Panc1 (cell line): Measurements from ENCODE around the gene RAB14. TPM values are rescaled to one million over a fixed set of nuclear protein-coding genes. Genes with fewer than 3 reads are reported as not detected.

ENCODE experiments used
- ATAC-seq: fragments of 200-7000 bp; cut with Tn5 transposase; 2 replicates; pipeline ENCODE4 v1.9.1; 2020; ENCODE audit warnings: mild to moderate bottlenecking, moderate library complexity
- BruUV-seq: library from RNA; stranded (reverse); fragments of 400-500 nt; replicated peaks from 2 replicates; lab custom pipeline; 2021; lab: Mats Ljungman, UMichigan
- CTCF ChIA-PET: fragments of 300-600 bp; sonication (Branson Sonifier 250); formaldehyde crosslinking; loops from one replicate; lab custom pipeline; 2022; ENCODE audit warnings: antibody characterized with exemption; lab: Charles Lee
- POLR2A ChIA-PET: fragments of 300-600 bp; sonication (Branson Sonifier 250); formaldehyde crosslinking; loops from one replicate; lab custom pipeline; 2022; ENCODE audit warnings: antibody characterized with exemption; lab: Charles Lee
- DNase-seq: peaks from one replicate; pipeline ENCODE4 v3.0.0-alpha.2; 2010; ENCODE audit warnings: low read depth, low spot score
- H3K27ac ChIP-seq: 2 replicates; pipeline ENCODE4 v1.5.1; 2011; ENCODE audit warnings: mild to moderate bottlenecking, low read length, inconsistent platforms
- H3K27me3 ChIP-seq: fragments of 200-500 bp; sonication (Bioruptor generic); 2 replicates; pipeline ENCODE4 v1.6.0; 2014; ENCODE audit warnings: low read length, inconsistent platforms; ENCODE audit not compliant: control insufficient read depth, insufficient read depth
- H3K36me3 ChIP-seq: fragments of 200-500 bp; sonication (Bioruptor generic); 2 replicates; pipeline ENCODE4 v1.5.1; 2014; ENCODE audit warnings: inconsistent platforms, mild to moderate bottlenecking, low read length, moderate library complexity; ENCODE audit not compliant: control insufficient read depth, insufficient read depth
- H3K4me1 ChIP-seq: 2 replicates; pipeline ENCODE4 v1.5.1; 2011; ENCODE audit warnings: inconsistent platforms, mild to moderate bottlenecking, low read length, moderate library complexity; ENCODE audit not compliant: control insufficient read depth, insufficient read depth
- H3K4me3 ChIP-seq, 2 experiments: 2 replicates each; pipeline ENCODE4 v1.5.1; 2011 to 2012; ENCODE audit warnings: low read depth in 2 of 2, low read length in 2 of 2, mild to moderate bottlenecking in 2 of 2, inconsistent platforms in 1 of 2, moderate library complexity in 1 of 2
- H3K9me3 ChIP-seq: fragments of 200-500 bp; sonication (Bioruptor generic); 2 replicates; pipeline ENCODE4 v1.5.1; 2014; ENCODE audit warnings: low read depth, mild to moderate bottlenecking, inconsistent platforms, low read length, moderate library complexity; ENCODE audit not compliant: control insufficient read depth, insufficient read depth
- POLR2AphosphoS5 ChIP-seq: IDR thresholded peaks from 2 replicates; pipeline ENCODE4 v1.6.1; 2012; ENCODE audit warnings: mild to moderate bottlenecking, low read depth, low read length, moderate library complexity
- SIN3A ChIP-seq: IDR thresholded peaks from 2 replicates; pipeline ENCODE4 v1.6.1; 2012; ENCODE audit warnings: low read depth, mild to moderate bottlenecking, low read length, moderate library complexity, borderline replicate concordance; ENCODE audit not compliant: insufficient read depth
- TCF7L2 ChIP-seq: IDR thresholded peaks from 2 replicates; pipeline ENCODE4 v1.6.1; 2011; ENCODE audit warnings: mild to moderate bottlenecking, low read depth, low read length, inconsistent platforms
- in situ Hi-C: cut with HindIII; loops from 2 replicates; pipeline ENCODE4 v1.10.0; 2016; ENCODE audit warnings: low sequenced_read_pairs, low pct_unique_long_range_greater_than_20kb
- intact Hi-C: fragments of 100-400 bp; cut with micrococcal nuclease; formaldehyde crosslinking; loops from one replicate; pipeline ENCODE4 v1.10.0; 2022; ENCODE audit not compliant: unreplicated experiment
- total RNA-seq: library from RNA; stranded (reverse); gene quantifications from one replicate; pipeline ENCODE4 v1.2.1, GENCODE V29; 2021; ENCODE audit not compliant: unreplicated experiment
- TF ChIP-seq, protein P1 (sequence below): fragments of 450-650 bp; IDR thresholded peaks from 2 replicates; pipeline ENCODE4 v1.5.1; 2017; ENCODE audit warnings: mild to moderate bottlenecking
- TF ChIP-seq, protein P2 (sequence below), 2 experiments: IDR thresholded peaks; 2 replicates each; pipeline ENCODE4 v1.6.1; 2011 to 2012; ENCODE audit warnings: low read depth in 2 of 2, control low read depth in 1 of 2, low read length in 1 of 2, mild to moderate bottlenecking in 1 of 2, moderate library complexity in 1 of 2; ENCODE audit not compliant: insufficient read depth in 1 of 2

RAB14 gene
- total RNA-seq, 1 experiment from 2014 or later = 42.7 TPM

DNA sequence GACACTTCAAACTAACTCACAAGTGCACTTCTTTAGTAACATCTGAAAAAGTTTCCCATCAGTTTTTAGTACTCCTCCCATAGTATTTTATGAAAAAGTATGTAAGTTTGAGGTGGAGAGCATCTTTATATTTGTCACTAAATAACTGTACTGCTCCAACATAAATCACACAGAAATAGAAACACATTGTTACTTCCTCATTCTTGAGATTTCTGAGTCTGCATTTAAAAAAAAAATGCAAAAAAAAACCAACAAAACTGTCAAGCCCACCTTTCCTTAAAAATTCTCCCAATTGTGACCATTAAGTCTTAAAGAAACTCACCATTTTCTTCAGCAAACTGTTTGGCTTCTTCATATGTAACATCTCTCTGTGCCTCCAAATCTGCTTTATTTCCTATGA is 18.7 kb downstream of the RAB14 start:
- no peaks in the 10 kb centered on the region for H3K9me3 ChIP-seq
- in situ Hi-C loops = no loop called here
- no peaks in the 10 kb centered on the region for H3K27me3 ChIP-seq
- H3K27ac ChIP-seq = no peak overlapping the region
- H3K4me3 ChIP-seq = no peak overlapping the region
- DNase-seq = no peak
- ChIA-PET CTCF (no interaction called here), POLR2A (no interaction called here)
- H3K36me3 ChIP-seq = peaks cover 10% of the 10 kb centered on the region; the same call in 1 of the 2 replicates
- BruUV-seq = no TSS peak
- ATAC-seq = no peak
- intact Hi-C loops = no loop called here
- H3K4me1 ChIP-seq = peaks cover 17% of the 10 kb centered on the region
- TF ChIP-seq TCF7L2 (no peak), SIN3A (no peak), POLR2AphosphoS5 (no peak)
- TF ChIP-seq, protein P1, sequence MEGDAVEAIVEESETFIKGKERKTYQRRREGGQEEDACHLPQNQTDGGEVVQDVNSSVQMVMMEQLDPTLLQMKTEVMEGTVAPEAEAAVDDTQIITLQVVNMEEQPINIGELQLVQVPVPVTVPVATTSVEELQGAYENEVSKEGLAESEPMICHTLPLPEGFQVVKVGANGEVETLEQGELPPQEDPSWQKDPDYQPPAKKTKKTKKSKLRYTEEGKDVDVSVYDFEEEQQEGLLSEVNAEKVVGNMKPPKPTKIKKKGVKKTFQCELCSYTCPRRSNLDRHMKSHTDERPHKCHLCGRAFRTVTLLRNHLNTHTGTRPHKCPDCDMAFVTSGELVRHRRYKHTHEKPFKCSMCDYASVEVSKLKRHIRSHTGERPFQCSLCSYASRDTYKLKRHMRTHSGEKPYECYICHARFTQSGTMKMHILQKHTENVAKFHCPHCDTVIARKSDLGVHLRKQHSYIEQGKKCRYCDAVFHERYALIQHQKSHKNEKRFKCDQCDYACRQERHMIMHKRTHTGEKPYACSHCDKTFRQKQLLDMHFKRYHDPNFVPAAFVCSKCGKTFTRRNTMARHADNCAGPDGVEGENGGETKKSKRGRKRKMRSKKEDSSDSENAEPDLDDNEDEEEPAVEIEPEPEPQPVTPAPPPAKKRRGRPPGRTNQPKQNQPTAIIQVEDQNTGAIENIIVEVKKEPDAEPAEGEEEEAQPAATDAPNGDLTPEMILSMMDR = no peak
- TF ChIP-seq, protein P2, sequence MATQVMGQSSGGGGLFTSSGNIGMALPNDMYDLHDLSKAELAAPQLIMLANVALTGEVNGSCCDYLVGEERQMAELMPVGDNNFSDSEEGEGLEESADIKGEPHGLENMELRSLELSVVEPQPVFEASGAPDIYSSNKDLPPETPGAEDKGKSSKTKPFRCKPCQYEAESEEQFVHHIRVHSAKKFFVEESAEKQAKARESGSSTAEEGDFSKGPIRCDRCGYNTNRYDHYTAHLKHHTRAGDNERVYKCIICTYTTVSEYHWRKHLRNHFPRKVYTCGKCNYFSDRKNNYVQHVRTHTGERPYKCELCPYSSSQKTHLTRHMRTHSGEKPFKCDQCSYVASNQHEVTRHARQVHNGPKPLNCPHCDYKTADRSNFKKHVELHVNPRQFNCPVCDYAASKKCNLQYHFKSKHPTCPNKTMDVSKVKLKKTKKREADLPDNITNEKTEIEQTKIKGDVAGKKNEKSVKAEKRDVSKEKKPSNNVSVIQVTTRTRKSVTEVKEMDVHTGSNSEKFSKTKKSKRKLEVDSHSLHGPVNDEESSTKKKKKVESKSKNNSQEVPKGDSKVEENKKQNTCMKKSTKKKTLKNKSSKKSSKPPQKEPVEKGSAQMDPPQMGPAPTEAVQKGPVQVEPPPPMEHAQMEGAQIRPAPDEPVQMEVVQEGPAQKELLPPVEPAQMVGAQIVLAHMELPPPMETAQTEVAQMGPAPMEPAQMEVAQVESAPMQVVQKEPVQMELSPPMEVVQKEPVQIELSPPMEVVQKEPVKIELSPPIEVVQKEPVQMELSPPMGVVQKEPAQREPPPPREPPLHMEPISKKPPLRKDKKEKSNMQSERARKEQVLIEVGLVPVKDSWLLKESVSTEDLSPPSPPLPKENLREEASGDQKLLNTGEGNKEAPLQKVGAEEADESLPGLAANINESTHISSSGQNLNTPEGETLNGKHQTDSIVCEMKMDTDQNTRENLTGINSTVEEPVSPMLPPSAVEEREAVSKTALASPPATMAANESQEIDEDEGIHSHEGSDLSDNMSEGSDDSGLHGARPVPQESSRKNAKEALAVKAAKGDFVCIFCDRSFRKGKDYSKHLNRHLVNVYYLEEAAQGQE (IDR thresholded peaks at IDR 0.05; ENCODE audit: insufficient read depth in 1 of 2, low read depth in 2 of 2, low read length in 1 of 2) = no peak

DNA sequence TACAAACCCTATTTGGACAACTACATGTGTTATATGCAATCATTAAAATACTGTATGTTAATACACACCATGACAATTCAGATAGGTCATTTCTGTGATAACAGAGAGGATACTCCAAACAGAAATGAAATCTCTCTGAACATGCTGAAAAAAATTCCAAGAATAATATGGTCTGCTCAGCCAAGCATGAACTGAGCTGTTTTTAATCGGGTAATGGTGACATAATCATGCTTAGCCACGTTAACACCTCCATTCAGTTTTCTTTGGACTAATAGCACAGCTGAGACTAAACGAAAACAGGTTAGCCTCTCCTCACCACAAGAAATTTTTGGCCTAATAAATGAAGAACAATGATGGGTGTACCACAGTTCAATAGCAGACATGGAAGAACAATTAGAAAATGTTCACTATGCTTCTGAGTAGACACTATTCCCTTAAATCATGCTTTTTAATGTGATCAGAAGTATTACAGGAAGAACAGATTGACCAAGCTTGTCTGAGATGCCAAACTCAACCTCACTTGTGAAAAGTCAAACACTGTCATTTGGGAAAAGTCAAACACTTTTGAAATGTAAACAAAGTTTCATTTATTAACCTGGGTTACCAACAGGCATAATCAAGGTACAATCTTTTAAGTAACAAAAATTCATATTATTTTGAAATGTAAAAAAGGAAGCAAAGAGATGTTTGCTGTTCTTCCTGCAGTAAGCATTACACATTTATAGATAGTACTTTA is 19.4 kb downstream of the RAB14 start:
- TF ChIP-seq TCF7L2 (no peak), SIN3A (no peak), POLR2AphosphoS5 (no peak)
- TF ChIP-seq, protein P1 = no peak
- TF ChIP-seq, protein P2 (IDR thresholded peaks at IDR 0.05; ENCODE audit: insufficient read depth in 1 of 2, low read depth in 2 of 2, low read length in 1 of 2) = no peak
- Histone ChIP-seq H3K9me3 (no peaks in the 10 kb centered on the region), H3K27me3 (no peaks in the 10 kb centered on the region), H3K4me3 (no peak overlapping the region), H3K36me3 (peaks cover 8% of the 10 kb centered on the region; the same call in 1 of the 2 replicates), H3K27ac (no peak overlapping the region), H3K4me1 (peaks cover 17% of the 10 kb centered on the region)
- in situ Hi-C loops = no loop called here
- no peak for DNase-seq
- ChIA-PET POLR2A (no interaction called here), CTCF (no interaction called here)
- intact Hi-C loops = no loop called here
- ATAC-seq = no peak
- BruUV-seq = no TSS peak
